Stimulated activated CD4-positive, alpha-beta T cell treated with anti-CD3 and anti-CD28 coated beads, TNF-alpha, amount 100 ng/mL, for 24 hours (primary cell): ENCODE results near the gene EFS.
"Not testable (repeated sequence)": the region's sequence is repeated elsewhere in the genome, so short reads cannot be mapped to it uniquely, and the experiment has no call there.

Experiments used
- DNase-seq, 3 experiments: peaks; one replicate each; pipeline ENCODE4 v3.0.0-alpha.2; 2020; ENCODE audit warnings: low read depth in 3 of 3

The EFS gene

DNA sequence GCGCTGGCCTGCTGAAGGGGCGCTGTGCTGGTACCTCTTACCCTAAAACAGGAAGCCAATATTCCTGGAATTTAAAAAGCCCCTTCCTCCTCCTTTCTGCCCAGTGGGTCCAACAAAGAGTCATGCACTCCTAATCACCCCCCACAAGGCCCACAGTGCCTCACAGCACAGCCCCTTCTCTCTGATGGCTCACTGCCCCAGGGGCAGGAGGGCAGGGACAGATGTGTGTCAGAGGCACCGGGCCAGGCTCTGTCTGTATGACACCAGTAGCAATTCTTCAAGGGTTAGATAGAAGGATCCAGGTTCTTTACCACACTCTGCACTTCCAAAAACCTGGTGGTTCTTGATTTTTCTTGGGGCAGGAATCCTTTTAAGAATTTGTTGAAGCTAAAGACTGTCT is 34.2 kb upstream of the EFS start:
- no peak for DNase-seq

DNA sequence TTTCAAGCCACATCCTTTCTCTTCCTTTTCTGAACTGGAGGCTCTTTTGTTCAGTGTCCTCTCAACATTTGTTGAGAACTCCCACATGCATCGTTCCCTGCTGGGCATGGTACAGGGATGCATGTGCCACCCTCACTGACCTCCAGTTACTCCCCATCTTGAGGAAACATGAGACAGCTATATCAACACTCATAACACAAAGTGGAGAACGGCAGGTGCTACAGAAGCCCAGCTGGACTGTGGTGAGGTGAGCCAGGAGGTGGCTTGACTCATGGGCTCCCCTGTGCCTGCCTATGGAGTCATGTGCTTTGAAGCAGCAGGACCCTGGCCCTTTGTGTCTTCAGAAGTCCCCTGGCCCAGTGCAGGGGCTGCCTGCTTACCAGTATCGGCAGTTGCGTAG is 33.4 kb upstream of the EFS start:
- no peak for DNase-seq

DNA sequence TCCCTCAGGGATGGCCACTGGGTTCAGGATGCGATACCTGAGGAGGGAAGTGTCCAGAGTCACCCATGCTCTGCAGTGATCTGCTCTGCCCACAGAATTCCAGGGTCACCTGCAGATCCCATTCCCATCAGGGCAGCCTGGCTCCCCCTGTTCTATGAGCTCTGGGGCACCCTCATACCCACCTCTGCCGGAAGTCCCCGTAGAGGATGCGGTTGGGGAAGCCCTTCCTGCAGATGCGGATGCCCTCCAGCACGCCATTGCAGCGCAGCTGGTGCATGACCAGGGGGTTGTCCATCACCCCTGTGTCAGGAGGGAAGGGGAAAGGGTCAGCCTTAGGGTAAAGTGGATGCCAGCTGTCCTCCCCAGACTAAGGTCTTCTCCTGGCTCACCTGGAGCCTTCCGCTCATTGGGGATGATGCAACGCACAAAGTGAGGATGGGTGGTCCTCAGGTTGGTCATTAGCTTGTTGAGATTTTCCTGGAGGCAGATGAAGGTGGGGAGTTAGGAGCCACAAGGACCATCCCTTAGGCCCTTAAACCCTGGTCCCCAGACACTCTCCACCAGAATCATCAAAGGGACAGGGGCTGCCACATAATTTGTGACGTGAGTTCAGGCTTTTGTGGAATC is 31.9 kb upstream of the EFS start:
- DNase-seq: no peak

DNA sequence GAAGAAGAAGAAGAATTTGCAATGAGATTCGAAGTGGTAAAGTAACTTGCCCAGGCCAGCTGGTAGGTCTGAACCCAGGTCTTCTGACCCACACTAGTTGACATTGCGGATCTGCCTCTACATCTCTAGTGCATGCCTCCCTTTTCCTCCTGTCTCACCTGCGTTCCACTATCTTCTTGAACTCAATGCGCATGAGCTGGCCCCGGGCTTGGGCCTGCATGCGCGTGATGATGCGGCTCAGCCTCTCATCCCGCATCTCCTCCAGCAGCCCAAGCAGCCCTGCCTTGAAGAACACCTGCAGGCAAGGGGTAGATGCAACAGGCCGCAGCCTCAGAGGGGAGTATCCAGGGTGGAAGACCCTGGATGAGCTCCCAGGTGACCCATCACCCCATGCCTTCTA is 31.2 kb upstream of the EFS start:
- no peak for DNase-seq

DNA sequence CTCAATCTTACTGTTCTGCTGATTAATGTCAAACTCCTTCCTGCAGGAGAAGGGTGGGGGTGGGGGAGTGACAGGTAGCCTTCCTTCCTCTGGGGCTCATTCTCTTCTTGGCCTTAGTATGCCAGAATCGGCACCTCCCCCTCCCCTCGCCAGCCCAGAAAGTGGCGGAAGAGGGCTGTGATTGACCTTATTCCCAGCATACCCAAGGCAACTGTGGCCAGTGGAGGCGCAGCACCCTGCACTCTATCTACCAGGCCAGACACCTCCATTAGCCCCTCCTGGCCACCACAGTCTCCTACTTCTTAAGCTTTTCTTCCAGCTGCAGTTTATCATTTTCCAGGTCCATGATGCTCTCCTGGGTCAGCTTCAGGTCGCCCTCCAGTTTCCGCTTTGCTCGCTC is 27.6 kb upstream of the EFS start:
- DNase-seq: no peak

DNA sequence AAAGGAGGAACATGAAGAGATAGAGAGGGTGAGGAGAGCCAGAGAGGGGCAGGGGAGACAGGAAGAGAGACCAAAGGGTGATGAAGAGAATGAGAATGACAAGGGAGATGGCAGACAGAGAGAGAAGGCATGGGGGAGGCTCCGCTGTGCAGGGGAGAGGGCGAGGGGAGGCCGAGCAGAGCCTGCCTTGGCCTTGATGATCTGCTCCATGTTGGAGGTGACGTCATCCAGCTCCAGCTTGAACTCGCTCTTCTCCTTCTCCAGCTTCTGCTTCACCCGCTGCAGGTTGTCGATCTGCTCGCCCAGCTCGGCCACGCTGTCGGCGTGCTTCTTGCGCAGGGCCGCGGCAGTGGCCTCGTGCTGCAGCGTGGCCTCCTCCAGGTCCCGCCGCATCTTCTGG is 24.9 kb upstream of the EFS start:
- not testable (repeated sequence) for DNase-seq

DNA sequence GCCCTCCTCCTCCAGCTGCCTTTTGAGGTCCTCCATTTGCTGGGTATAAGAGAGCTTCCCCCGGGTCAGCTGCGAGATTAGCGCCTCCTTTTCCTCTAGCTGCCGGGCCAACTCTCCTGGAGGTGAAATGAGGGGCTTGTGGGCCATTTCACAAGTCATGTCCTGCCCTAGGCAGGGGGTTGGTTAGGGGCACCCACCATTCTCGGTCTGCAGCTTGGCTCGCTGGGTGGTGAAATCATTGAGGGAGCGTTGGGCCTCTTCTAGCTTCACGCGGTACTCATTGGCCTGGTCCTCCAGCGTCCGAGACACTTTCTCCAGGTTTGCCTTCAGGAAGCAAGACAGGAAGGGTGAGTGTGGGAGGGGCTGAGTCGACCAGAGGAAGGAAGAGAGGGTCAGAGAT is 24.4 kb upstream of the EFS start:
- DNase-seq: no peak

DNA sequence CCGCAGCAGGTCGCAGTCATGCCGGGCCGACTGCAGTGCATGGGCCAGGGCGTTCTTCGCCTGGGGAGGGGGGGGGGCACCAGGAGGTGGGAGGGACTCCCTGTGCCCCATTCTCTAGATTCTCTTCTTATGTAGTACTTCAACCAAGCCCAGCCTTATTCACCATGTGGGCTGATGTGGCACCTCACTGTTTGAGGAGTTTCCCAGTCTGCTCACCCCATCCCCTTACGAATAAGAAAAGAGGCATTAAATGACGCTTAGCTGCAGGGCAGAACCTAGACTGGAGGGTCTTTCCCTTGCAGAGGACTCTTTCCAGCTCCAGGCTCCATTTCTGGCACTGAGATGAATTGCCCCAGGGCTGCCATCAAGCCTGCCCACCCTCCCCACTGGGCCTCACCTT is 24.0 kb upstream of the EFS start:
- DNase-seq: no peak

DNA sequence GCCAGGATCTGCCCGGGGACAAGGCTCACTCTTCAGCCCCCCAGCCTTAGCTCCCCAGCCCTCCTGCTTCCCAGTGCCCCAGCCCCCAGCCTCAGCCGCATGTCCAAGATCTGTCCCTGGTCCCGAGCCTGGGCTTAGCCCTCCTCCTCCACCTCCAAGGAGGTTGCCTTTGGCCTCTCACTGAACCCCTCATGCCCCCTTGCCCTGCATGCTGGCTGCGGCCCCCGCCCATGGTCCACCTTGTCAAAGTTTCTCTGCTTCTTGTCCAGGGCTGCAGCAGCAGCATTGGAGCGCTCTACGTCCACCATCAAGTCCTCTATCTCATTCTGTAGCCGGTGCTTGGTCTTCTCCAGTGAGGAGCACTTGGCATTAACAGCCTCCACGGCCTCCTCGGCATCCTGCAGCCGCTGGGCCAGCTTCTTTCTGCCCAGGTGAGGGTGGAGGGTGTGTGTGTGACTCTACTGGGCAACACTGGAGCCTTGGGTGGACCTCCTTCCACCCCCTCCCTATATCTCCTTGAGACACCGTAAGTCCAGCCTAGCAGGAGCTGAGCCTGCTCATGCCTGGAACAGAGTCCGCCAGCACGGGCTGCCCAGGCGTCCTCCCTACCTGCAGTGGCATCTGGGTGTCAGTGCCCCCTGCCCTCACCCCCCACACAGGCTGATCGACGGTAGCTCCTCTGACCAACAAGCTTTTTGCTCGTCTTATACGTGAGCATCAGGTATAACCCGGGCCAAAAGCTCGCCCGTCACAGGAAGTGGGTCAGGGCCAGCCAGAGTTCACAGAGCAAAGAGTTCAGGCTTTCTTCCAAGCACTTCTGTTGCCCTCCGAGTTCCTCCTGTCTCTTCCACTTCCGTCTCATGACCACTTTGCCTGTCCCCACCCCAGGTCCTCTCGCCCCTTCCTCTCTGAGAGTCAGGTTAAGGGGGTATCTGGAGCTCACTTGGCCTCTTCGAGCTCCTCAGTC is 23.2 kb upstream of the EFS start:
- DNase-seq: no peak

DNA sequence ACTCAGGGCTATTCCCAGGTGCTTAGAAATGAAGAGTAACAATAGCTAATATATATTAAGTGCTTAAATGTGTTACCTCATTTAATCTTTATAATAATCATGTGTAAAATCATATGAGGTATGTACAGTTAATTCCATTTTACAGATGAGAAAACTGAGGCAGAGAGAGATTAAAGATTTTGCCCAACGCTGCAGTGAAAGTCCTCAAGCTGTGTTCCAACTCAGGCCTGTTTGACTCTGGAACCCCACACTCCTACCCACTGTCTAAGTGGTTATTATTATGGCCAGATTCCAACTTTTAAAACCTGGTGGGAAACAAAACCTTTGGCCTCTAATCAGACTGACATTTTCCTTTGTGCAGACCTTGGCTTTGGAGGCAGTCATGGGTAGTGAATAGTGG is 22.0 kb upstream of the EFS start:
- no peak for DNase-seq

DNA sequence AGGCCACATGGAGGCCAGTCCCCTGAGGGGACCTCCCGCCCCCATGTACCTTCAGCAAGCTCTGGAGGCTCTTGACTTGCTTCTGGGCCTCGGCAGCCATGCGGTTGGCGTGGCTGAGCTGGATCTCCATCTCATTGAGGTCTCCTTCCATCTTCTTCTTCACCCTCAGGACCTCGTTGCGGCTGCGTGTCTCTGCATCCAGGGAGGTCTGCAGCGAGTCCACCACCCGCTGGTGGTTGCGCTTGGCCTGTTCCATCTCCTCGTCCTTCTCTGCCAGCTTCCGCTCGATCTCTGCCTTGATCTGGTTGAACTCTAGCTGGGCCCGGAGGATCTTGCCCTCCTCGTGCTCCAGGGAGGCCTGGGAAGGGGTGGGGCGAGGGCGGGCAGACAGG is 21.3 kb upstream of the EFS start:
- not testable (repeated sequence) for DNase-seq

DNA sequence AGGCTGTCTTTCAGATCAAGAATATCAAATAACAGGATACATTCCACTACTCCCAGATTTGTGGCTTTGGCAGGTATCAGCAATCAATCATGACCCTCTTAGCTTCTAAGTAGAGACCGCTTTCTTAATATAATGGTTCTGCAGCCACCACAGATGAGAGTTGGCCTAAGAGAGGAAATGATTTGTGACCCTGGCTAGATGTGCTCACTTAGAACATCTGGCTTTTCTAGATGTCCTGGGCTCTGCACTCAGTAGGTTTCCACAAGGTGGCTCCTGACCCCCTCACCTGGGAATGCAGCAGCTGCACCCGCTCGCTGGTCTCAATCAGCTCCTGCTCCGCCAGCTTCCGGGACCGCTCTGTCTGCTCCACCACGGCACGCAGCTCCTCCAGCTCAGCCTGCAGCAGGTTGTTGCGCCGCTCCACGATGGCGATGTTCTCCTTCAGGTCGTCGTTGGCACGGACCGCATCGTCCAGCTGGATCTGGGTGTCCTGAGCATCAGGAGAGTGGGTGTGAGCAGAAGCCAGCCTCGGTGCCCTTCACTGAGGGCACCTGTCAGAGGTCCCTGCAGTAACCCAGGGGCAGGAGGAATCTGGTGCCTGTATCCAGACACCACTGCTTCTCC is 20.8 kb upstream of the EFS start:
- DNase-seq: no peak

DNA sequence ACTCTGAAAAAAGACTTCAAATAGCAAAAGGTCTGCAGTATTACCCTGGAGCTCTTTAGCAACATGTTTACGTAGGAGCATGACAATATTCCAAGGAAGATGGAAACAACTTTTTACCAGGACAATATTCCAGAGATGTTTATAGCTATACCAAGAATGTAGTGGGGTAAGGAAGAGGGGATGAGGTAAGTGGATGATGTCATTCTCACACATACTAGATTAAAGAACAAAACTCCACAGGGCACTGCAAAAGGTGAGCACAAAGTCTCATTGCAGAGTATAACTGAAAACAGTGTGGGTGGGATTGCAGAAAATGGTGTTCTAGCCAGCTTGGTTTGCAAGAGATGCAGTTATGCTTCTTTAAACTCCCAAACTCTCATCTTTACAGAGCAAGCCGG is 20.3 kb upstream of the EFS start:
- DNase-seq: no peak

DNA sequence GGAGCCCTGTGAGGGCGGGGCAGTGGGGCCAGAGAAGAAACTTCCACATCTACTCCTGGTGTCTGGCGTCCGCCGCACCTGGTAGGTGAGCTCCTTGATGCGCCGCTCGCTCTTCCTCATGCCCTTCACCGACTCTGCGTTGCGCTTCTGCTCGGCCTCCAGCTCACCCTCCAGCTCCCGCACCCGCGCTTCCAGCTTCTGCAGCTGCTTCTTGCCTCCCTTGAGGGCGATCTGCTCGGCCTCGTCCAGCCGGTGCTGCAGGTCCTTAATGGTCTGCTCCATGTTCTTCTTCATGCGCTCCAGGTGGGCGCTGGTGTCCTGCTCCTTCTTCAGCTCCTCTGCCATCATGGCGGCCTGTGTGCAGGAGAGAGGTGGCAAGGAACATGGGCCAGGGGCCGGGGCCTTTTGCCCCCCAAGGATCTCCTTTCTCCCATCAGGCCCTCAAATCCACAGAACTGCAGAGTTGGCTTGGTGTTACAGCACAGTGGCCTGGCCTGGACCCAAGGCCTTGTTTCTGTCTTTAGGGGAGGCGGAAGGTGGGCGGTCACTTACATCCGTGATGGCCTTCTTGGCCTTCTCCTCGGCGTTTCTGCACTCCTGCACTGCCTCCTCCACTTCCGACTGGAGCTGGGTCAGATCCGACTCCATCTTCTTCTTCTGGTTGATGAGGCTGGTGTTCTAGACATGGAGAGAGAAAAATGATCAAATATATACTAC is 19.6 kb upstream of the EFS start:
- DNase-seq: no peak

DNA sequence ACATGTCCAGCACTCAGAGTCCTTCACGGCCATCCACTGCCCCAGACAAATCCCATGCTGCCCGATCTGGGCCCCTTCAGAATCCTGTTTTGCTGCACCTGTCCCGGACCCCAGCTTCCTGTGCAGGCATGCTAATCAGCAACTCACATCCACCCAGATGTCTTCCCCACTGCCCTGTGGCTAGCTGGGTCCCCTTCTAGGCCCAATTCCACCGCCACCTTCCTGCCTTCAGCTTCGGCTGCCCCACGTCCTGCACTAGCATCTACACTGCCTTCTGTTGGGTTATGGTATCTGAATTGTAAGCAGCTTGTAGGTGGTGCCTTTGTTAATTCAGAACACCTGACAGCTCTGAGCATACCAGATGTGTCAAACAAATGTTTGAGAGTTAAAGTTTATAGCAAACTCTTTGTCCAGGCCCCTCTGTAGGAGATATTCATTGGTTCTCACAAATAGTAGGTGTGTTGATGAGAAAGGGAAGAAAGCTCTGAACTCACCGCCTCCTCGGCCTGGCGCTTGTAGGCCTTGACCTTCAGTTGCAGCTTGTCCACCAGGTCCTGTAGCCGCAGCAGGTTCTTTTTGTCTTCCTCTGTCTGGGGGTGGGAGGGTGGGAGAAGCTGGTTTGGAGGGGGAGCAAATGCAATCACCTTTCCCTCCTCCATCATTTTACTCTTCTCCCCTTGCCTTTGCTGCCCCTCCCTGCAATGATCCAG is 17.9 kb upstream of the EFS start:
- DNase-seq: no peak

DNA sequence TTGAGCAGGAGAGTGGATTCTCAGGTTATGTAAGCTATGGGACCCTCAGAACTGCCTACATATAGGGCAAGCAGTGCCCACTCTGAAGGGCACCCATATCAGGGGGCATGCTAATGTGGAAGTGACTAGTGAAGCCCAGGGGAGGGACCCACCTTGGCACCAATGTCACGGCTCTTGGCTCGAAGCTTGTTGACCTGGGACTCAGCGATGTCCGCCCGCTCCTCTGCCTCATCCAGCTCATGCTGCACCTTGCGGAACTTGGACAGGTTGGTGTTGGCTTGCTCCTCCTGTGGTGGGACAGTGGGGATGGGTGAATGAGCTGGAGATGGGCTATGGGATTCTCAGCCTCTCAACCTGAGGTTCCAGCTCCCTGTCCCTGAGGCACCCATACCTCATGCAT is 17.3 kb upstream of the EFS start:
- no peak for DNase-seq

DNA sequence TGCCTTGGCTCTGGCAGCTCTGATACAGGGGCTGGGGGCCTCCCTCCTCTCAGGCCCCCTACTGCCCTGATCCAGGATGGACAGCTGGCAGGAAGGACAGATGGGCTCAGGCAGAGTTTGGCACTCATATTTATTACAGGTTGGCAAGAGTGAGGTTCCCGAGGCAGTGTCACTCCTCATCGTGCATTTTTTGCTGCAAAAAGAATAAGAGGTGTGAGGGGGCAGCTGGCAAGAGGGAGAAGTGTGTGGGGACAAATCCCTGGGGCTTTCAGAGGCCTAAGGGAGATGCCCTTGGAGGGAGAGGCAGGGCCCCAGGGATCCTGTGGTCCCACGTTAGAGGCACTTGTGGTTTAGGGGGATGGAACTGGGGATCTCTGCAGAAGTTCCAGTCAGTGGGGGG is 16.9 kb upstream of the EFS start:
- DNase-seq: no peak

DNA sequence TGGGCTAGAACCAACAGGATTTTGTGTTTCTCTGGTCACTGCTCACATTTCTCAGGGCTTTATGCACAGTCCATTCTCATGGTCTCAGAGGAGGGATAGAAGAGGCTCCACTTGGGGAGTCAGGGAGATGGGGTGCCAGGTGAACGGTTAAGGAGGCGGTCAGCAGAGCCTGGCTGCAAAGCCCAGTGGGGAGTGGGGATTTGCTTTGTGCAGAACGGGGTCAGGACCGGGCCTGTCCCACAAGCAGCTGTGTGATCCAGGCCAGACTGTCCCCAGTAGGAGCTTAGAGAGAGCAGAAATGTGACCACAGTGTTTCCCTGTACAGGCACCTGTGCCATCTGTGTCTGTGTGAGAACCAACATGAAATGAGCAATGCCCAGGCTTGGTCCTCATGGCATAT is 16.0 kb upstream of the EFS start:
- DNase-seq: no peak

DNA sequence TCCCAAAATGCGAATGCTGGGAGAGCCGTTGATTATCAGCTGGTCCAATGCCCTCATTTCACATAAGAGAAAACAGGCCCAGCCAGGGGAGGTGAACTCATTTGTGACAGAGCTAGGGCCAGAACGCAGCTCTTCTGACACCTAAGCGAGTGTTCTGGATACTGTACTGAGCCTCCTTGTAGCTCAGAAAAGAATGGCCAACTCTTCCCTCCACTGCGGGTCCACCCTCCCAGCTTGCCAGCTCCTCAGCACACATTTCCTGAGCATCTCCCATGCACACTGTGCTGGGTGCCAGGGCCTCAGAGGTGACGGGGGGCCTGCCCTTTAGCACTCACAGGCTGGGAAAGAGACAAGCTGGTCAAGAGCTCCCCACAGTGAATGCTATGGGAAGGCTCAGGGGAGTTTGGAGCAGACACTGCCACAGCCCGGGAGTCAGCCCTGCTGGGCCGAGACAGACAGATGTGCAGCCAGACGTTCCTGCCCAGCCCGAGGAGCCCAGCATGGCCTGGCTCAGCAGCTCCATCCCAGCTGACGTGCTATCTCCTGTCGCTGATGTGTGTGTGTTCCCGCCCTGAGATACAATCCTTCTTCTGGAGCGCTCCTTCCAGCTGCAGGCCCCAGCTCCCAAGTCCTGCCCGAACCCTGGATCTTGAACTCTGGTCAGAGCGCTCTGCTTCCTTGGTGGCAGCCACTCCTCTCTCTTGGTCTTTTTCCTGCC is 15.4 kb upstream of the EFS start:
- no peak for DNase-seq

DNA sequence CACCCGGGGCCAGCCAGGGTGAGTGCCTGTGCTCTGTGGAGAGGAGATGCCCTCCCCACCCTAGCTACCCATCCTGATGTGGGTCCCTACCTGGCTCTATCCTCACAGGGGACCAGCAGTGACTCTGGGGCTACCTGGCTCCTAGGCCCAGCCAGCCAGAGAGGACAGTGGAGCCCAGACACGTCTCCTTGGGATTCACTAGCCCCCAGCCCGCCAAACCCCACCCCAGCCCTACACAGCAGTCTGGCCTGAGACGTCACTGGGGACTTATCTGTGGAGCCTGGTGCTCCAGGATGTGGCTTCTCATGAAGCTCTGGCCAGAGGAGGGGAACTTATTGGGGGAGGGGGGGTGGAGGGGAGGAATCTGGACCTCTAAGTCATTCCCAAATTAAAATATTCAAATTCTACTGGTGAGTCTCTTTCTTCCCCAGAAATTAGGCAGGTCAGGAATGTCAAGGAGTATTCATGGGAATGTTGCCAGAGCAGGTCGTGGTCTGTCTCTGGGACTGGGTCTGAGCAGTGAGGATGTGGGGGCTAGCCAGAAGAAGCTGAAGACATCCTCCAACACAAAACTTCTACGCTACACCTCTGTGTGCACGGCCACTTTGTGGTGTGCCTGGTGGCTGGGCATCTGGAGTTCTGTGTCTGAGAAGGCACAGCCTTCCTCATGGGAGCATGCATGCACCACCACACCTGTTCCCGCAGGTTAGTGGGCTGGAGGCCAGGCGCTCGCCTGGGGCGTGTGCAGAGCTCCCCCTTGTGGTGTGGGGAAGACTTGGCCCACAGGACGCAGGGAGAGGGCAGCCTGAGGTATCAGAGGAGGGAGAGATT is 14.6 kb upstream of the EFS start:
- peak; percentile 32 to 60 (median 40) for DNase-seq
